D721Med (cell line): ENCODE results near the gene TMEM81.

Source experiments
- DNase-seq: peaks from one replicate; pipeline ENCODE4 v3.0.0; 2011; ENCODE audit warnings: low spot score; ENCODE audit not compliant: insufficient read length
- FAIRE-seq: peaks from 2 replicates; lab custom pipeline; 2011; peaks lifted over from hg19 to GRCh38; lab: Jason Lieb, UNC
- TF ChIP-seq, protein P1 (sequence below): IDR thresholded peaks from 2 replicates; pipeline ENCODE4 v1.5.1; 2012; ENCODE audit warnings: mild to moderate bottlenecking, control low read depth; ENCODE audit not compliant: insufficient read depth; ENCODE audit errors: missing control alignments

TMEM81 gene

DNA sequence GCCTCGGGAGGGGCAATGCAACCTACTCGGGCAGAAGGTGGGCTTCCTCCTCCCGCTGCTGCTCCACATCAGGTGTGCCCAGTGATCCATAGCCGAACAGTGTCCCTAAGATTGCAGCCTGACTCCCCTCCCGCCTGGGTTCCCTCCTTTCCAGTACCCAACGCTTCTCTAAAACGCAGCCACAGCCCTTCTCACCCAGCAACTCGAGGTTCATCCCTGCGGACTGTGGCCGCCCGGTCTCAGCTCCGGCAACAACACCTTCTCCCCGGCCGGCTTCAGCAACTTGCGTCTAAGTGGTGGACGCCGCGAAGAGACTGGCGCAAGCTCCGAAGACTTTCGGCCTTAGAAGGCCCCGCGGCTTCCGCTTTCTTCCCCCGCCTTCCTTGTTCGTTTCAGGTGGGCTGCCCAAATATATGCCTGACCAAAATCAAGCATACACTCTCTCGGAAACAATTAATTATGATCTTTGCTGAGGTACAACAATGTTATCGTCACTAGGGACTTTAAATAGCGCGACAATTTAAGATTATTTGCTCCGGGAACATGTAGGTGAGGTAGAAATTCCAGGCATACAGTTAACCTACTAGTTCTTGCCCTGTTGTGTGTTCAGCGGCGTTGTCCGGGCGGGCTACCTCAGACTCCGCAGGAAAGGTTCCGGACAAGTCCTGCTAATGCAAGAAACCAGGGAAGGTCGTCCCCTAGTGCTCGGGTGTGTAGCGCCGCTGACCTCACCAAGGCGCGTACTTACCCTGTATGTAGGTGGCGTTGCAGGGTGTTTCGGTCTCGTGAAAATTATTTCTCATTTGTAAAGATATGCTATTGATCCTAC lies 37.6 kb upstream of the TMEM81 start, which contains the start of gene RBBP5:
Gene RBBP5 (minus strand): TSS at position 319 of the 829 bp plus-strand sequence. CDS start 105 bp downstream, at position 214.
- FAIRE-seq (peak; percentile 88), DNase-seq (peak; percentile 84)
- TF ChIP-seq, protein P1, sequence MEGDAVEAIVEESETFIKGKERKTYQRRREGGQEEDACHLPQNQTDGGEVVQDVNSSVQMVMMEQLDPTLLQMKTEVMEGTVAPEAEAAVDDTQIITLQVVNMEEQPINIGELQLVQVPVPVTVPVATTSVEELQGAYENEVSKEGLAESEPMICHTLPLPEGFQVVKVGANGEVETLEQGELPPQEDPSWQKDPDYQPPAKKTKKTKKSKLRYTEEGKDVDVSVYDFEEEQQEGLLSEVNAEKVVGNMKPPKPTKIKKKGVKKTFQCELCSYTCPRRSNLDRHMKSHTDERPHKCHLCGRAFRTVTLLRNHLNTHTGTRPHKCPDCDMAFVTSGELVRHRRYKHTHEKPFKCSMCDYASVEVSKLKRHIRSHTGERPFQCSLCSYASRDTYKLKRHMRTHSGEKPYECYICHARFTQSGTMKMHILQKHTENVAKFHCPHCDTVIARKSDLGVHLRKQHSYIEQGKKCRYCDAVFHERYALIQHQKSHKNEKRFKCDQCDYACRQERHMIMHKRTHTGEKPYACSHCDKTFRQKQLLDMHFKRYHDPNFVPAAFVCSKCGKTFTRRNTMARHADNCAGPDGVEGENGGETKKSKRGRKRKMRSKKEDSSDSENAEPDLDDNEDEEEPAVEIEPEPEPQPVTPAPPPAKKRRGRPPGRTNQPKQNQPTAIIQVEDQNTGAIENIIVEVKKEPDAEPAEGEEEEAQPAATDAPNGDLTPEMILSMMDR = peak; percentile 95

DNA sequence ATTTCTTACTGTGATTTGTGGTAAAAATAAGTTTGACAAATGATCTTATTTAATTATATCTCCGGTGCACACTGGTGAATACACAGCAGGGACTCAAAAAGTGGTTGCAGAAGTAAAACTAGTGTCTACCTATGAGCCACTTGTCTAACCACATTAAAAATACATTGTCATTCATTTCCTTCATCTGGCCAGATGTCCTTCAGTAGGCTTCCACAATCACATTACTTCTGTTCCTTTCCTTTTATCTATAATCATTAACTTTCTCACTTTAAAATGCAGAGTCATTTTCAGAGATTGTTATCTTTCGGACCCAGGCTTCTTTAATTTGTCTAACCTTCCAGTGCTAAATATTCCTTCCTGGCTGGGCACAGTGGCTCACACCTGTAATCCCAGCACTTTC lies 34.5 kb upstream of the TMEM81 start:
- TF ChIP-seq, protein P1 = no peak
- FAIRE-seq (no peak), DNase-seq (no peak)

DNA sequence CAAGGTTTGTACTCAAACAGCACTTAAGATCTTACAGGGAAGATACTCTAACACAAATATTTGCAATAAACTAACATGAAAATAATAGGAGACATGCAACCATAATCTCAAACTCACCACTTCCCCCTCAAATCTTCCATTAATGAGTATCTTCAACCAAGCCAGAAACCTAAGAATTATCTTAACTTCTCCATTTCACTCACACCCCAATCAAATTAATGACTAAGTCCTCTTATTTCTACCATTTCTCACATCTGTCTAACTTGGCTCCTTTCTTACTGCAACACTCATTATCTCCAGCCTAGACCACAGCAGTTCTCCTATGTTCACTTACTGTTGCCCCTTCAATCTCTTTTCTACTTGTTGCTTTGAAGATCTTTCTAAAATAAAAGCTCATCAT lies 27.1 kb upstream of the TMEM81 start:
- FAIRE-seq (peak; percentile 48), DNase-seq (no peak)
- TF ChIP-seq, protein P1 = no peak

DNA sequence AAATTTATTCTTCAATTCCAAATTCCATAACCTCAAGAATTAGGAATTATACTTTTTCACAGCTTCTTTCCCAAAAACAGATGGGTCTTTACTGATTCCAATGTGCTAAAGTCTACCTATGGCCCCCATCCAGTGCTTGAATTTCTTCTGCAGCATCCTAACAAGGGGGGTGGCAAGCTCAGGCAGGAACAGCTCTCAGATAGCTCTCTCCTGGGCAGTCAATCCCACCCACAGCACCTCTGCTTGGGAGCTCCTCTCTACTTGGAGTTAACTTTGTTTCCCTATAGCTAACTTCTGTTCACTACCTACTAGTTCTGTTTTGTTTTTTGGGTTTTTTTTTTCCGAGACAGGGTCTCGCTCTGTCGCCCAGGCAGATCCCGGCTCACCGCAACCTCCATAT lies 25.5 kb upstream of the TMEM81 start:
- TF ChIP-seq, protein P1 = no peak
- DNase-seq (no peak), FAIRE-seq (no peak)

DNA sequence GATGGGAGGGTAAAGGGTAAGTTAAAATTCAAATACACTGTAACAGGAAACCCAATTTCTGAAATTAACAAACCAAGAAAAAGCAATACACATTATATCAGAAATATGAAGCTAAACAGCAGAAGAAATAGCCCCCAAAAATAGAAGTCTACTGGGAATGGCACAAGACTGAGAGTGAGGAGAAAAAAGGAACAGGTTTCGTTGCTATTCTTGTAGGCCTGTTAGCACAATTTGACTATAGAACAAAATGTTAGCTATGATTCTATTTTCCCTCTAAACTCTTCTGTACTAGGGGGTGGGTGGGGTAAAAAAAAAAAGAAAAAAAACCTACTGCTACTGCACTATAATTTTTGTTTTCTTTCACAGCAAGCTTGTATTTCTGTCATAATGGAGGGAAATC lies 25.0 kb upstream of the TMEM81 start:
- DNase-seq (no peak), FAIRE-seq (no peak)
- TF ChIP-seq, protein P1 = no peak

DNA sequence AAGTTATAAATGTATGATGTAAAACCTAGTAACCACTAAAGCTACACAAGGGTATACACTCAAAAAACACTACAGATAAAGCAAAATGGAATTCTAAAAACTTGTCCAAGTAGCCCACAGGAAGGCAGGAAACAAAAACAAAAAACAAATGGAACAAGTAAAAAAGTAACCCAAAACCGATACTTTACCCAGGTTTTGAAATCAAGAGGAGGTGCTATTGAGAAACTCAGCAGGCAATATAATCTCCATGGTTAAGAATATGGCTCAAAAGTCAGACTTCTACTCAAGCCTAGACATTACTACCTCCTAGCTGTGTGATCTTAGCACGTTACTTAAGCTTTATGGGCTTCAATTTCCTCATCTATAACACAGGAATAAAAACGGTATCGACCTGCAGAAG lies 24.2 kb upstream of the TMEM81 start:
- peak; percentile 71 for FAIRE-seq
- DNase-seq = no peak
- TF ChIP-seq, protein P1 = no peak

DNA sequence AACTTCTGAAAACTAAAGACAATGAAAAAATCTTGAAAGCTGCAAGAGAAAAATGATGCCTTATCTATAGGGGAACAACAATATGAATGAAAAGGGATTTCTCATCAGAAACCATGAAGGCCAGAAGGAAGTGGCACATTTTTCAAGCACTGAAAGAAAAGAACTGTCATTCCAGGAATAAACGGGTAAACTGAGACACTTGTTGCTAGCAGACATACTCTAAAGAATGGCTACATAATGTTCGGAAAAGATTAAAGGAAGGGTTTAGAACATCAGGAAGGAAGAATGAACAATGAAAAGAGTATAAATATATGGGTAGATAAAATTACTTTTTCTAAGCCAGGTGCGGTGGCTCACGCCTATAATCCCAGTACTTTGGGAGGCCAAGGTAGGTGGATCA lies 23.1 kb upstream of the TMEM81 start:
- FAIRE-seq (peak; percentile 21), DNase-seq (no peak)
- TF ChIP-seq, protein P1 = no peak
